Body of pancreas (tissue), 4 donors: ENCODE data around the gene TRIM69. TPM values are rescaled to one million over a fixed set of nuclear protein-coding genes. Genes with fewer than 3 reads are reported as not detected.
"Not testable (repeated sequence)": the region's sequence is repeated elsewhere in the genome, so short reads cannot be mapped to it uniquely, and the experiment has no call there.

Experiments used
- ATAC-seq: fragments of 150-250 bp; one replicate; pipeline ENCODE4 v1.9.1; 2016
- DNase-seq, 4 donors: peaks; one replicate each; pipeline ENCODE4 v3.0.0-alpha.2; 2019
- H3K27ac ChIP-seq, 4 donors: fragments of 200-600 bp; sonication (generic); 1 replicate in 3 of 4; 2 replicates in 1 of 4; pipeline versions ENCODE4 v1.5.1 to v1.6.1; 2016 to 2019; ENCODE audit warnings: mild to moderate bottlenecking in 1 of 4, mixed read lengths in 1 of 4, moderate library complexity in 1 of 4
- H3K27me3 ChIP-seq, 2 donors: fragments of 200-600 bp; sonication (generic); one replicate each; pipeline ENCODE4 v1.6.0; 2016; ENCODE audit warnings: mild to moderate bottlenecking in 1 of 2
- H3K36me3 ChIP-seq, 2 donors: fragments of 200-600 bp; sonication (generic); replicated peaks in 1 of 2; 2 replicates each; pipeline ENCODE4 v1.5.1; 2016; ENCODE audit warnings: low read depth in 2 of 2; ENCODE audit not compliant: insufficient read depth in 1 of 2
- H3K4me1 ChIP-seq: fragments of 200-600 bp; sonication (generic); one replicate; pipeline ENCODE4 v1.6.0; 2016
- H3K4me3 ChIP-seq, 2 donors: fragments of 200-600 bp; sonication (generic); 1 replicate in 1 of 2; 2 replicates in 1 of 2; pipeline ENCODE4 v1.5.1; 2016 to 2019
- H3K9me3 ChIP-seq, 3 donors: fragments of 200-600 bp; sonication (generic); 1 replicate in 2 of 3; 2 replicates in 1 of 3; pipeline ENCODE4 v1.5.1; 2016
- CTCF ChIP-seq, 7 experiments: fragments of 450-650 bp in 4 of 7; fragments of 200-600 bp in 3 of 7; sonication (generic) in 3 of 7; IDR thresholded peaks; one replicate each; pipeline ENCODE4 v1.5.1; 2016 to 2019; ENCODE audit warnings: antibody characterized with exemption in 7 of 7
- POLR2A ChIP-seq, 3 donors: fragments of 450-650 bp; IDR thresholded peaks; one replicate each; pipeline ENCODE4 v1.6.1; 2016; ENCODE audit warnings: antibody characterized with exemption in 3 of 3, mild to moderate bottlenecking in 2 of 3
- WGBS, 2 donors: methylation state at CpG; one replicate each; pipeline ENCODE4 v1.1.5; 2017; 5-methylcytosine and 5-hydroxymethylcytosine counted together
- intact Hi-C: fragments of 100-400 bp; cut with DNase I; formaldehyde crosslinking; loops from one replicate; pipeline ENCODE4 v1.15.1; 2023
- total RNA-seq, 2 donors: library from RNA; depleted of rRNA; stranded (reverse); fragments of >200 nt; gene quantifications; one replicate each; pipeline ENCODE4 v1.1.0, GENCODE V29; 2016

TRIM69 gene
- total RNA-seq, 2 donors from 2014 or later = 2.6 to 2.9 TPM

GRCh38 chr15:44734839-44735481 is 1.4 kb upstream of the TRIM69 start:
- Histone ChIP-seq H3K4me3 (no peak overlapping the region), H3K9me3 (no peaks in the 10 kb centered on the region), H3K36me3 (no peaks in the 10 kb centered on the region), H3K27ac (peak overlapping the region in 1 of 4 donors; percentile 53), H3K4me1 (peaks cover 3% of the 10 kb centered on the region), H3K27me3 (no peaks in the 10 kb centered on the region)
- ATAC-seq = no peak
- intact Hi-C loops = loop anchor here (5.0 to 10.0 kb wide), 2 partner anchors 68 to 140 kb away; no protein-coding TSS in a partner anchor
- WGBS, 2 donors = 45 to 62% methylated on average over 2 of the region's 2 CpGs
- no peak for TF ChIP-seq POLR2A (IDR thresholded peaks at IDR 0.05)
- no peak for TF ChIP-seq CTCF (IDR thresholded peaks at IDR 0.05)
- DNase-seq = no peak

GRCh38 chr15:44735482-44736180 is 697 bp upstream of the TRIM69 start:
- TF ChIP-seq POLR2A (IDR thresholded peaks at IDR 0.05) = peak in 1 of 3 donors; percentile 34
- TF ChIP-seq CTCF (IDR thresholded peaks at IDR 0.05) = no peak
- 53 to 71% methylated on average over 8 of the region's 8 CpGs for WGBS, 2 donors
- DNase-seq = peak in 1 of 4 donors; percentile 58
- Histone ChIP-seq H3K4me1 (no peaks in the 10 kb centered on the region), H3K27me3 (no peaks in the 10 kb centered on the region), H3K9me3 (no peaks in the 10 kb centered on the region), H3K4me3 (no peak overlapping the region), H3K36me3 (no peaks in the 10 kb centered on the region), H3K27ac (peak overlapping the region in 2 of 4 donors; percentile 4 to 53)
- no peak for ATAC-seq
- intact Hi-C loops = loop anchor here (5.0 to 10.0 kb wide), 2 partner anchors 68 to 141 kb away; no protein-coding TSS in a partner anchor

GRCh38 chr15:44738340-44738984 is 2.1 kb downstream of the TRIM69 start:
- no peaks in the 10 kb centered on the region for H3K4me1 ChIP-seq
- H3K4me3 ChIP-seq = no peak overlapping the region
- H3K27ac ChIP-seq = no peak overlapping the region
- whole genome bisulfite sequencing, 2 donors = 61 to 67% methylated on average over 3 of the region's 3 CpGs
- DNase-seq = no peak
- intact Hi-C loops = loop anchor here (5.0 to 10.0 kb wide), 2 partner anchors 71 to 144 kb away; no protein-coding TSS in a partner anchor
- no peaks in the 10 kb centered on the region for H3K36me3 ChIP-seq
- ATAC-seq = peak; percentile 74
- H3K27me3 ChIP-seq = no peaks in the 10 kb centered on the region
- TF ChIP-seq CTCF (IDR thresholded peaks at IDR 0.05) (peak; percentile 51 to 88 (median 77)), POLR2A (IDR thresholded peaks at IDR 0.05) (no peak)
- H3K9me3 ChIP-seq = no peaks in the 10 kb centered on the region

GRCh38 chr15:44739222-44739847 is 3.0 kb downstream of the TRIM69 start:
- not testable (repeated sequence) for H3K27ac ChIP-seq, H3K4me1 ChIP-seq, H3K9me3 ChIP-seq, H3K4me3 ChIP-seq, H3K36me3 ChIP-seq, DNase-seq, H3K27me3 ChIP-seq, ATAC-seq
- WGBS, 2 donors = 75 to 76% methylated on average over 7 to 19 of the region's 24 CpGs
- intact Hi-C loops = loop anchor here (5.0 to 10.0 kb wide), 2 partner anchors 72 to 145 kb away; no protein-coding TSS in a partner anchor

- H3K36me3 ChIP-seq, H3K4me3 ChIP-seq, H3K9me3 ChIP-seq, H3K4me1 ChIP-seq, DNase-seq, ATAC-seq, intact Hi-C loops, H3K27me3 ChIP-seq, H3K27ac ChIP-seq: not testable (repeated sequence)
- 83 to 100% methylated on average over 2 of the region's 2 CpGs for WGBS, 2 donors
Measured at GRCh38 chr15:44743454-44743853, 7.1 kb downstream of the TRIM69 start.
